OCI-LY3 (cell line): ENCODE data around the gene NAA35.

Source experiments
- H2AFZ ChIP-seq: fragments of 200-600, 300-600 bp; shearing (Covaris generic); 2 replicates; pipeline ENCODE4 v1.6.0; 2014; ENCODE audit warnings: antibody characterized with exemption, low read depth, low read length
- H3K27ac ChIP-seq: fragments of 200-600, 300-600 bp; sonication (generic); 2 replicates; pipeline ENCODE4 v1.5.1; 2014; ENCODE audit warnings: mild to moderate bottlenecking, low read length, moderate library complexity, mixed read lengths
- H3K27me3 ChIP-seq: fragments of 200-600, 300-600 bp; sonication (generic); 2 replicates; pipeline ENCODE4 v1.6.1; 2014; ENCODE audit warnings: low read depth, low read length, mixed read lengths
- H3K36me3 ChIP-seq: fragments of 200-600, 300-600 bp; sonication (generic); replicated peaks from 2 replicates; pipeline ENCODE3; 2014; ENCODE audit warnings: low read depth, low read length, mixed read lengths
- H3K4me1 ChIP-seq: fragments of 300-600, 200-600 bp; sonication (generic); 2 replicates; pipeline ENCODE4 v1.6.1; 2014; ENCODE audit warnings: low read length, mixed read lengths
- H3K4me2 ChIP-seq: fragments of 200-600, 300-600 bp; sonication (generic); 2 replicates; pipeline ENCODE4 v1.6.1; 2014; ENCODE audit warnings: low read length, mixed read lengths
- H3K4me3 ChIP-seq: fragments of 300-600, 200-600 bp; sonication (generic); 2 replicates; pipeline ENCODE4 v1.5.1; 2014; ENCODE audit warnings: antibody characterized with exemption, mild to moderate bottlenecking, low read length, moderate library complexity
- H3K79me2 ChIP-seq: fragments of 300-600, 200-600 bp; shearing (Covaris generic); 2 replicates; pipeline ENCODE4 v1.6.1; 2014; ENCODE audit warnings: mild to moderate bottlenecking, low read length, mixed read lengths
- H3K9ac ChIP-seq: fragments of 300-600, 200-600 bp; shearing (Covaris generic); 2 replicates; pipeline ENCODE4 v1.6.0; 2014; ENCODE audit warnings: mild to moderate bottlenecking, low read length, moderate library complexity
- H3K9me3 ChIP-seq: fragments of 200-600, 300-600 bp; shearing (Covaris generic); 2 replicates; pipeline ENCODE4 v1.6.1; 2014; ENCODE audit warnings: low read length, mixed read lengths; ENCODE audit not compliant: insufficient read depth
- H4K20me1 ChIP-seq: fragments of 200-600, 300-600 bp; sonication (generic); 2 replicates; pipeline ENCODE4 v1.6.1; 2016; ENCODE audit warnings: low read length, mixed read lengths; ENCODE audit not compliant: insufficient read depth
- EZH2phosphoT487 ChIP-seq: fragments of 200-600 bp; shearing (Covaris generic); IDR thresholded peaks from 2 replicates; pipeline ENCODE4 v1.6.1; 2018; ENCODE audit warnings: antibody characterized with exemption, mixed run types, low read depth
- TF ChIP-seq, protein P1 (sequence below): fragments of 200-600, 300-600 bp; sonication (generic); IDR thresholded peaks from 2 replicates; pipeline ENCODE4 v1.5.1; 2014; ENCODE audit warnings: antibody characterized with exemption, low read length, low read depth

The NAA35 gene

DNA sequence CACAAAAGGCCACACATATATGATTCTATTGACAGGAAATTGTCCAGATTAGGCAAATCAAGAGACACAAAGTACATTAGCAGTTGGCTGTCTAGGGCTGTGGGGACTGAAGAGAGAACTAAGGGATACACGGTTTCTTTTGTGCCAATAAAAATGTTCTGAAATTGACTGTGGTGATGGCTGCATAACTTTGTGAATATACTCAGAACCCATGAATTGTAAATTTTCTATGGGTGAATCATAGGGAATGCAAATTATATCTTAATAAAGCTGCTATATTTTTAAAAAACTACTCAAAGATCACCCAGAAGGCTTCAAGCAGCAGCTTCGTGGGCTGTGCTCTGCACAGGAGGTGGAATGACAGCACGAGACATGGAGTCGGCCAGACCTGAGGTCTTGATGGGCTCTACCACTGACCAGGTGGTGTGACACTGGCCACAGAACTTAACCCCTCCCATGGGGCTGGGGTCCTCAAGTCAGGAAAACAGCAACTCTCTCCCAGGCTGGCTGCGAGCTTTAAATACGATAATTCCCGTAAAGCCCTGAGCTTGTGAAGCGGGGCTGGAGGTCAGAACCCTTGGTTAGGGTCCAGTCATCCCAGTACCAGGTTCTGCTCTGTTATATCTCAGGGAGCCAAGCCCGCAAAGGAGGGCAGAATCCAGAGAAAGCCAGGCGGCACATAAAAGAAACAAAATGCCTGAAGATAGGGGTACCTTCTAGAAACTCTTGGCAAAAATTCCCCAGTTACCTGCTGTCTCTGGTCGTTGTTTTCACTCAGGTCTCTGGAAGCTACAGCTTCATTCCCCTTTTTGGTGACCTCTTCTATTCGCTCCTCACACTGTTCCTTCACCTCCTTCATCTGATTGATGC, 99.3 kb downstream of the NAA35 start:
- Histone ChIP-seq H2AFZ (no peak overlapping the region), H3K4me2 (no peak overlapping the region), H3K9ac (no peak overlapping the region), H3K27ac (no peak overlapping the region), H3K27me3 (no peaks in the 10 kb centered on the region), H3K9me3 (no peaks in the 10 kb centered on the region), H3K4me1 (no peaks in the 10 kb centered on the region), H3K4me3 (no peak overlapping the region), H3K36me3 (no peaks in the 10 kb centered on the region), H3K79me2 (no peaks in the 10 kb centered on the region), H4K20me1 (no peaks in the 10 kb centered on the region)
- TF ChIP-seq, protein P1, sequence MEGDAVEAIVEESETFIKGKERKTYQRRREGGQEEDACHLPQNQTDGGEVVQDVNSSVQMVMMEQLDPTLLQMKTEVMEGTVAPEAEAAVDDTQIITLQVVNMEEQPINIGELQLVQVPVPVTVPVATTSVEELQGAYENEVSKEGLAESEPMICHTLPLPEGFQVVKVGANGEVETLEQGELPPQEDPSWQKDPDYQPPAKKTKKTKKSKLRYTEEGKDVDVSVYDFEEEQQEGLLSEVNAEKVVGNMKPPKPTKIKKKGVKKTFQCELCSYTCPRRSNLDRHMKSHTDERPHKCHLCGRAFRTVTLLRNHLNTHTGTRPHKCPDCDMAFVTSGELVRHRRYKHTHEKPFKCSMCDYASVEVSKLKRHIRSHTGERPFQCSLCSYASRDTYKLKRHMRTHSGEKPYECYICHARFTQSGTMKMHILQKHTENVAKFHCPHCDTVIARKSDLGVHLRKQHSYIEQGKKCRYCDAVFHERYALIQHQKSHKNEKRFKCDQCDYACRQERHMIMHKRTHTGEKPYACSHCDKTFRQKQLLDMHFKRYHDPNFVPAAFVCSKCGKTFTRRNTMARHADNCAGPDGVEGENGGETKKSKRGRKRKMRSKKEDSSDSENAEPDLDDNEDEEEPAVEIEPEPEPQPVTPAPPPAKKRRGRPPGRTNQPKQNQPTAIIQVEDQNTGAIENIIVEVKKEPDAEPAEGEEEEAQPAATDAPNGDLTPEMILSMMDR, result no peak
- TF ChIP-seq EZH2phosphoT487, result no peak

DNA sequence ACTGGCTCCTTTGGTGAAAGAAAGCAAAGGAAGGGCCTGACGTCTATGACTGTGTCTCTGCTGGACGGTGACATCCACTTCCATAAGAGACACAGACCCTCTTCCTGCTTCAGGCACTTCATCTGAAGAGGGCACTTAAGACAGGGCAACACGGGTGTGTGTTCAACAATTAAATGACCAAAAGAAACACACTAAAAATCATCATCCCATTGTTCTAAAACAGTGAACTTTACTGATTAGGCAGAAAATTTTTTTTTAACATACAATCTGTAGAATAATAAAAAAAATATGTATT, 99.9 kb downstream of the NAA35 start:
- no peaks in the 10 kb centered on the region for H3K27me3 ChIP-seq
- H3K4me1 ChIP-seq, result no peaks in the 10 kb centered on the region
- H3K4me2 ChIP-seq, result no peak overlapping the region
- no peak overlapping the region for H2AFZ ChIP-seq
- no peaks in the 10 kb centered on the region for H3K36me3 ChIP-seq
- H3K27ac ChIP-seq, result no peak overlapping the region
- H3K9ac ChIP-seq, result no peak overlapping the region
- no peak overlapping the region for H3K4me3 ChIP-seq
- no peaks in the 10 kb centered on the region for H3K79me2 ChIP-seq
- no peaks in the 10 kb centered on the region for H4K20me1 ChIP-seq
- TF ChIP-seq, protein P1, result no peak
- no peak for TF ChIP-seq EZH2phosphoT487
- no peaks in the 10 kb centered on the region for H3K9me3 ChIP-seq

DNA sequence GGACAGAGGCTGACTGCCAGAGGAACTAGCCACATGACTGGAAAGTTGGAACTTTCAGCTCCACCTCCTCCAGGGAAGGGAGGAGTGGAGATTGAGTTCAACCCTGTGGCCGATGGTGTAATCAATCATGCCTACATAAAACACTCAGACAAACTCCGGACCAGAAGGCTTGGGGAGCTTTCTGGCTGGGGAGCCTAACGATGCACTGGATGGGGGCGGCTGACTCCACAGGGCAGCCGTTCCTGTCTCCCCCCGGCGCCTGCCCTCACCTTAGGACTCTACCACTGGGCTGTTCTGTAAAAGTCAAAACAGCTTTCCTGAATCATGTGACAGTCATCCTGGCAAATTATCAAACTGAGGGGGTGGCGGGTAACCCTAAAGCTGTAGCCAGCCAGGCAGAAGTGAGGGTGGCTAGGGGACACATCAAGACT, 100.4 kb downstream of the NAA35 start:
- H3K4me1 ChIP-seq, result no peaks in the 10 kb centered on the region
- H3K27me3 ChIP-seq, result no peaks in the 10 kb centered on the region
- no peaks in the 10 kb centered on the region for H3K79me2 ChIP-seq
- no peaks in the 10 kb centered on the region for H3K36me3 ChIP-seq
- H4K20me1 ChIP-seq, result no peaks in the 10 kb centered on the region
- H3K4me3 ChIP-seq, result no peak overlapping the region
- TF ChIP-seq EZH2phosphoT487, result no peak
- TF ChIP-seq, protein P1, result no peak
- H3K9me3 ChIP-seq, result no peaks in the 10 kb centered on the region
- H2AFZ ChIP-seq, result no peak overlapping the region
- H3K27ac ChIP-seq, result no peak overlapping the region
- H3K9ac ChIP-seq, result no peak overlapping the region
- no peak overlapping the region for H3K4me2 ChIP-seq

DNA sequence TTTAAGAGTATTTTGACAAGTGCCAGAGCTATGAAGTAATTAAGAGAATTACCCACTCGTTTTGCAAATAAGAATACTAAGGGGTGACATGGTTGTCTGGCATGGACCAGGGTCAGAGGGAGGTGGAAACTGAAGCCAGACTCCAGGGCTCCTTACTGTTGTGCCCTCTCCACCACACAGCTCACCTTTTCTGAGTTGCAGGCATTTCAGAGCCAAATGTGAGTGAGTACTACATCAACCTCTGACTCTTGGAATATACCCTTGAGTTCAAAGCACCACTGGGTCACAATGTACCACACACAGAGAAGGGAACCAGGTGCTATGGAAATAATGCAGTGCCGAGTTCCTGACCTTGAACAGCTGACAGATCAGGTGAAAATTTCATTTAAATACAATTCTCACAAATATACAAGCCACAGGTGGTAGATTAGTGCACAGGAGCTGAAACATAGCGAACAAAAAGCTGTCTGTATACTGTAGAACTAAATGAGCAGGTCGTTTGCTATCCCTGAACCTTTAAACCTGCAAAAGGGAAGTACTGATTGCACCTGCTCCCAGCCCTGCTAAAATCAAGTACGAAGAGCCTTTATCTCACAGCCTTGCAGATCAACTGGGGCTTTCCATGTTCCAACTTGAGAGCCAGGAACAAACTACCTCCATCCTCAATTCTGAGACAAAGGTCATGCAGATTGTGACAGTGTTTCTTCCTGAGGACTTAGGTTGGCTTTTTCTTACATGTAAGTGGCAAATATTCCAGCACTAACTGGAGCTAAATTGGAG, 101.4 kb downstream of the NAA35 start:
- H3K79me2 ChIP-seq, result no peaks in the 10 kb centered on the region
- no peak overlapping the region for H3K4me2 ChIP-seq
- H3K4me3 ChIP-seq, result no peak overlapping the region
- H3K9me3 ChIP-seq, result no peaks in the 10 kb centered on the region
- no peak overlapping the region for H3K27ac ChIP-seq
- TF ChIP-seq EZH2phosphoT487, result no peak
- TF ChIP-seq, protein P1, result no peak
- H3K9ac ChIP-seq, result no peak overlapping the region
- H3K27me3 ChIP-seq, result no peaks in the 10 kb centered on the region
- no peaks in the 10 kb centered on the region for H3K4me1 ChIP-seq
- no peaks in the 10 kb centered on the region for H3K36me3 ChIP-seq
- no peak overlapping the region for H2AFZ ChIP-seq
- H4K20me1 ChIP-seq, result no peaks in the 10 kb centered on the region
